ENCODE results near the gene ACTRT2. TPM values are rescaled to one million over a fixed set of nuclear protein-coding genes. Genes with fewer than 3 reads are reported as not detected.

Gene ACTRT2
- total and polyA plus RNA-seq, 12 donors: not detected

DNA sequence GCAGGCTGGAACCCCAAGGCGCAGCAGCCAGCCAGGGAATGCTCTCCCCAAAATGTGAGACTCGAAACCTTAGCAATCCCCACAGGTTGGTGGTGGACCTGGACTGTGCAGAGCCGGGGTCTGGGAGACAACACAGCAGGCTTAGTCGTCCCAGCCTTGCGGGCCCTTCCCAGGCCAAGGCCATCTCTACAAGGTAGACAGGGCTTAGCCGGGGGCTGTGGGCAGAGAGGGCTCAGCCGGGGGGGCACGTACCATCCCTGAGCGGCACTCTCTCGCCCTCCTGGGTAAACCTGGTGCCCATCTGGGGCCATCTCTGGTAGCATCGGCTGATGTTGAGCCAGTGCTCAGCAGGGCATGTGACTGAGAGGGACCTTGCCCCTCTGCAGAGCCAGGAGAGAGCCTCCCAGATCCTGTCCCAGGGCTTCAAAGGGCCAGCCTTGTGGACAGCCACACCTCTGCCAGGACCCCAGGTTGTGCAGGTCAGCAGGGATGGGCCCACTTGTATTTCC lies 2.2 kb upstream of the ACTRT2 start:
- WGBS, 4 donors: 81 to 86% (median 86%) methylated on average over 5 to 11 of the region's 11 CpGs; no CpG with 5 or more reads in 1 of the 4 donors
- Histone ChIP-seq H3K36me3 (replicated peaks in 1 of 2) (no peaks in the 10 kb centered on the region), H3K27me3 (peaks cover 9% of the 10 kb centered on the region), H3K9me3 (replicated peaks in 1 of 3) (no peaks in the 10 kb centered on the region), H3K4me1 (replicated peaks in 1 of 2) (no peaks in the 10 kb centered on the region), H3K27ac (no peak overlapping the region), H3K4me3 (no peak overlapping the region)
- TF ChIP-seq POLR2A (IDR thresholded peaks at IDR 0.05) (no peak), CTCF (IDR thresholded peaks at IDR 0.05) (no peak)
- intact Hi-C loops (cut with DNase I): loop anchor here in 1 of 2 donors (10.0 kb wide), 1 partner anchor 266 kb away; no protein-coding TSS in a partner anchor
- DNase-seq: no peak

DNA sequence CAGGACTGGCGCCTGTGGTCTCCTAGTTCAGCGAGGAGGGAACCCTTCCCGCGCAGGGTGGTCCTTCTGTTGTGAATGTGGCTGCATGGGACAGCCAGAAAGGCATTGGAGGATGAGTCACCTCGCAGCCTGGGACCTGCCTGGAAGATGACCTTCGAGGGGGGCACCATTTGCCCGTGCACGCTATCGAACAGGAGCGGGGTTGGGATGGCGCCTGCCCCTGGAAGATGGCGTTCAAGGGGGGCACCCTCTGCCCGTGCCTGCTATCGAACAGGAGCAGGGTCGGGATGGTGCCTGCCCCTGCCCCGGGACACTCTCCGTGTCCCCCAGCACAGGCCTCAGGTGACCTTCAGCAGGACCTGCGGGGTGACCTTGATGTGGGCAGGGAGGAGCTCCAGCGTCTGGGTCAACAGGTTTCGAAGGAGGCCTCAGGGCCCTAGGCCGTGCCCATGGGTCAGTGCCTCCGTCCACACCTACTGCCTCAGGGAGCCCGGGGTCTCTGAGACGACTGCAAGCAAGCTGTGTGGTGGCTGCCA lies 1.7 kb upstream of the ACTRT2 start:
- intact Hi-C loops (cut with DNase I): loop anchor here in 1 of 2 donors (10.0 kb wide), 1 partner anchor 265 kb away; no protein-coding TSS in a partner anchor
- H3K4me1 ChIP-seq (replicated peaks in 1 of 2): no peaks in the 10 kb centered on the region
- H3K9me3 ChIP-seq (replicated peaks in 1 of 3): no peaks in the 10 kb centered on the region
- no peak for DNase-seq
- H3K36me3 ChIP-seq (replicated peaks in 1 of 2): no peaks in the 10 kb centered on the region
- 67 to 83% (median 72%) methylated on average over 8 to 24 of the region's 24 CpGs for WGBS, 4 donors
- H3K27ac ChIP-seq: no peak overlapping the region
- no peak for TF ChIP-seq POLR2A (IDR thresholded peaks at IDR 0.05)
- no peak for TF ChIP-seq CTCF (IDR thresholded peaks at IDR 0.05)
- H3K27me3 ChIP-seq: peaks cover 9% of the 10 kb centered on the region
- no peak overlapping the region for H3K4me3 ChIP-seq

GRCh38 chr1:3020263-3020909 lies 881 bp upstream of the ACTRT2 start:
- H3K27ac ChIP-seq: no peak overlapping the region
- H3K36me3 ChIP-seq (replicated peaks in 1 of 2): no peaks in the 10 kb centered on the region
- no peak overlapping the region for H3K4me3 ChIP-seq
- H3K4me1 ChIP-seq (replicated peaks in 1 of 2): no peaks in the 10 kb centered on the region
- H3K9me3 ChIP-seq (replicated peaks in 1 of 3): no peaks in the 10 kb centered on the region
- no peak for TF ChIP-seq CTCF (IDR thresholded peaks at IDR 0.05)
- no peak for TF ChIP-seq POLR2A (IDR thresholded peaks at IDR 0.05)
- peaks cover 2% of the 10 kb centered on the region for H3K27me3 ChIP-seq
- DNase-seq: no peak
- 92 to 93% (median 92%) methylated on average over 11 to 12 of the region's 12 CpGs for WGBS, 4 donors
- intact Hi-C loops (cut with DNase I): no loop called here

- WGBS, 4 donors: 79 to 85% (median 83%) methylated on average over 15 to 28 of the region's 28 CpGs
- TF ChIP-seq POLR2A (IDR thresholded peaks at IDR 0.05) (no peak), CTCF (IDR thresholded peaks at IDR 0.05) (no peak)
- H3K9me3 ChIP-seq (replicated peaks in 1 of 3): no peaks in the 10 kb centered on the region
Measured at GRCh38 chr1:3021801-3022401, 634 bp downstream of the ACTRT2 start.

More at GRCh38 chr1:3021801-3022401, 634 bp downstream of the ACTRT2 start:
- H3K4me1 ChIP-seq (replicated peaks in 1 of 2): no peaks in the 10 kb centered on the region
- H3K36me3 ChIP-seq (replicated peaks in 1 of 2): no peaks in the 10 kb centered on the region
- intact Hi-C loops (cut with DNase I): no loop called here
- H3K4me3 ChIP-seq: no peak overlapping the region
- no peak for DNase-seq
- H3K27me3 ChIP-seq: no peaks in the 10 kb centered on the region
- H3K27ac ChIP-seq: no peak overlapping the region

Measured in adrenal gland (tissue), 12 donors.